DND-41 (cell line): ENCODE results near the gene STX3.
"Not testable (repeated sequence)": the region's sequence is repeated elsewhere in the genome, so short reads cannot be mapped to it uniquely, and the experiment has no call there.

Experiments
- ATAC-seq: fragments of 200-7000 bp; cut with Tn5 transposase; 3 replicates; pipeline ENCODE4 v1.9.1; 2021; ENCODE audit warnings: low read depth; ENCODE audit not compliant: insufficient read depth
- DNase-seq: peaks from one replicate; pipeline ENCODE4 v3.0.0-alpha.2; 2020
- H2AFZ ChIP-seq: 2 replicates; pipeline ENCODE4 v1.6.0; 2012; ENCODE audit warnings: low read depth, low read length
- H3K27ac ChIP-seq: 2 replicates; pipeline ENCODE4 v1.5.1; 2012; ENCODE audit warnings: low read length, inconsistent platforms
- H3K27me3 ChIP-seq: fragments of 200-600 bp; sonication (generic); 2 replicates; pipeline ENCODE4 v1.6.0; 2012; ENCODE audit warnings: low read length, mild to moderate bottlenecking, inconsistent platforms; ENCODE audit not compliant: insufficient read depth, poor library complexity
- H3K36me3 ChIP-seq: 2 replicates; pipeline ENCODE4 v1.5.1; 2012; ENCODE audit warnings: low read length, inconsistent platforms; ENCODE audit not compliant: insufficient read depth
- H3K4me1 ChIP-seq: 2 replicates; pipeline ENCODE4 v1.5.1; 2012; ENCODE audit warnings: mild to moderate bottlenecking, low read length; ENCODE audit not compliant: insufficient read depth
- H3K4me2 ChIP-seq: 2 replicates; pipeline ENCODE4 v1.6.0; 2012; ENCODE audit warnings: mild to moderate bottlenecking, moderate library complexity, low read length, inconsistent platforms; ENCODE audit not compliant: insufficient read depth
- H3K4me3 ChIP-seq, 2 experiments: fragments of 200-600 bp in 1 of 2; shearing (Covaris generic) in 1 of 2; 2 replicates each; pipeline ENCODE4 v1.5.1; 2012 to 2016; ENCODE audit warnings: inconsistent platforms in 2 of 2, low read length in 2 of 2, mild to moderate bottlenecking in 2 of 2, low read depth in 1 of 2, moderate library complexity in 1 of 2
- H3K79me2 ChIP-seq: 2 replicates; pipeline ENCODE4 v1.6.0; 2012; ENCODE audit warnings: low read length, inconsistent platforms; ENCODE audit not compliant: insufficient read depth
- H3K9ac ChIP-seq: 2 replicates; pipeline ENCODE4 v1.6.0; 2012; ENCODE audit warnings: low read depth, mild to moderate bottlenecking, inconsistent platforms, low read length, moderate library complexity
- H3K9me3 ChIP-seq: 2 replicates; pipeline ENCODE4 v1.5.1; 2012; ENCODE audit warnings: low read length, moderate library complexity, mild to moderate bottlenecking, inconsistent platforms; ENCODE audit not compliant: insufficient read depth, severe bottlenecking
- H4K20me1 ChIP-seq: 2 replicates; pipeline ENCODE4 v1.6.0; 2012; ENCODE audit warnings: low read length; ENCODE audit not compliant: insufficient read depth
- CTCF ChIP-seq: IDR thresholded peaks from 2 replicates; pipeline ENCODE4 v1.5.1; 2012; ENCODE audit warnings: borderline replicate concordance, low read length, moderate library complexity, mild to moderate bottlenecking; ENCODE audit not compliant: poor library complexity, severe bottlenecking; ENCODE audit errors: extremely low read depth
- EZH2 ChIP-seq: IDR thresholded peaks from 3 replicates; pipeline ENCODE4 v1.6.1; 2012; ENCODE audit warnings: borderline replicate concordance, low read depth, mild to moderate bottlenecking, moderate library complexity, low read length, inconsistent platforms; ENCODE audit not compliant: severe bottlenecking

STX3 gene

GRCh38 chr11:59815754-59816153, 60.6 kb downstream of the STX3 start:
- H3K9me3 ChIP-seq: peaks cover 2% of the 10 kb centered on the region
- no peak overlapping the region for H2AFZ ChIP-seq
- peaks cover 5% of the 10 kb centered on the region for H3K79me2 ChIP-seq
- no peaks in the 10 kb centered on the region for H3K36me3 ChIP-seq
- no peak overlapping the region for H3K4me3 ChIP-seq
- ATAC-seq (no peak), DNase-seq (no peak)
- no peaks in the 10 kb centered on the region for H4K20me1 ChIP-seq
- no peaks in the 10 kb centered on the region for H3K27me3 ChIP-seq
- H3K4me2 ChIP-seq: no peak overlapping the region
- peaks cover 70% of the 10 kb centered on the region for H3K4me1 ChIP-seq
- H3K27ac ChIP-seq: no peak overlapping the region
- TF ChIP-seq EZH2: no peak
- no peak for TF ChIP-seq CTCF
- no peak overlapping the region for H3K9ac ChIP-seq

DNA sequence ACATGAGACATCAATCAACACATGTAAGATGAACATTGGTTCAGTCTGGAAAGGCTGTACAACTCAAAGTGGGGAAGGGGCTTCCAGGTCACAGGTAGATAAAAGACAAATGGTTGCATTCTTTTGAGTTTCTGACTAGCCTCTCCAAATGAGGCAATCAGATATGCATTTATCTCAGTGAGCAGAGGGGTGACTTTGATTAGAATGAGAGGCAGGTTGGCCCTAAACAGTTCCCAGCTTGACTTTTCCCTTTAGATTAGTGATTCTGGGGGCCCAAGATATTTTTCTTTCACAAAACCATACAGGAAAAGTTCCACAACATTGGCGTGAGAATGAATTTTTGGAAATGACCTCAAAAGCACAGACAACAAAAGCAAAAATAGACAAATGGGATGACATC, 61.3 kb downstream of the STX3 start:
- not testable (repeated sequence) for H3K36me3 ChIP-seq, H3K9ac ChIP-seq, H3K9me3 ChIP-seq, H3K79me2 ChIP-seq, H3K27me3 ChIP-seq, H2AFZ ChIP-seq, ATAC-seq, H3K27ac ChIP-seq, DNase-seq, H3K4me3 ChIP-seq, H4K20me1 ChIP-seq, H3K4me2 ChIP-seq
- H3K4me1 ChIP-seq: peaks cover 63% of the 10 kb centered on the region

DNA sequence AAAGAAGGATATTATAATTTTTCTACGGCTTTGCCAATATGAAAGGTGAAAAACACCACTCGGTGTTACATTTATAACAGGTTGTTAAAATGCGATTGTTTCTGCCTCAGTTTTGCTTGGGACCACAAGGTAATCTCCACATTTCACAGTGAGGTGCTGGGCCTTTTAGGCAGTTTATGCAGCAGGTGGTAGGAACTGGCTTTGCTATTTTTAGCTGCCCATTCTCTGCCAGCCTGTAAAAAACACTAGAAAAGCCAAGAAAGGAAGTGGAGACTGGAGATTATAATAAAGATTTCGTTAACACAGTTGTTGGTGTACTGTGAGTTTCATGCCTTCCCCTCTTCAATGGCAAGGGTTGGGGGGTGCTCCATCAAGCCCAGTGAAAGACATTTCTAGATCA, 63.4 kb downstream of the STX3 start:
- TF ChIP-seq EZH2 (no peak), CTCF (no peak)
- Histone ChIP-seq H3K9ac (peak overlapping the region; percentile 42), H3K4me1 (peaks cover 54% of the 10 kb centered on the region), H2AFZ (peak overlapping the region; percentile 59; the same call in 1 of the 2 replicates), H3K27me3 (no peaks in the 10 kb centered on the region), H3K4me2 (peak overlapping the region; percentile 40), H3K27ac (peak overlapping the region; percentile 99), H4K20me1 (no peaks in the 10 kb centered on the region), H3K9me3 (no peaks in the 10 kb centered on the region), H3K4me3 (no peak overlapping the region), H3K36me3 (no peaks in the 10 kb centered on the region), H3K79me2 (no peaks in the 10 kb centered on the region)
- DNase-seq: peak; percentile 58
- peak; percentile 85 for ATAC-seq

- DNase-seq (peak; percentile 37), ATAC-seq (peak; percentile 50; the same call in 2 of the 3 replicates)
- Histone ChIP-seq H3K27ac (no peak overlapping the region), H4K20me1 (no peaks in the 10 kb centered on the region), H2AFZ (no peak overlapping the region), H3K27me3 (no peaks in the 10 kb centered on the region), H3K4me1 (peaks cover 23% of the 10 kb centered on the region), H3K9ac (no peak overlapping the region), H3K4me2 (no peak overlapping the region), H3K79me2 (no peaks in the 10 kb centered on the region), H3K9me3 (no peaks in the 10 kb centered on the region), H3K36me3 (no peaks in the 10 kb centered on the region), H3K4me3 (no peak overlapping the region)
- TF ChIP-seq EZH2: no peak
- TF ChIP-seq CTCF: peak; percentile 72
These were observed 67.9 kb downstream of the STX3 start for GRCh38 chr11:59822989-59823566.
